Measurements from ENCODE around the gene GALNT17.

GALNT17 gene

GRCh38 chr7:71466448-71467145, 334.7 kb downstream of the GALNT17 start:
- DNase-seq, result no peak

GRCh38 chr7:71470326-71470725, 338.4 kb downstream of the GALNT17 start:
- no peak for DNase-seq

GRCh38 chr7:71470830-71471229, 338.9 kb downstream of the GALNT17 start:
- no peak for DNase-seq

- no peak for DNase-seq
Measured at GRCh38 chr7:71472962-71473361, 341.0 kb downstream of the GALNT17 start.

- DNase-seq, result no peak
Measured at GRCh38 chr7:71473366-71473967, 341.5 kb downstream of the GALNT17 start.

- no peak for DNase-seq
Measured at GRCh38 chr7:71477441-71477840, 345.5 kb downstream of the GALNT17 start.

GRCh38 chr7:71479231-71479630, 347.3 kb downstream of the GALNT17 start:
- DNase-seq, result no peak

GRCh38 chr7:71480791-71481190, 348.8 kb downstream of the GALNT17 start:
- no peak for DNase-seq

GRCh38 chr7:71482284-71482683, 350.3 kb downstream of the GALNT17 start:
- no peak for DNase-seq

GRCh38 chr7:71484380-71484779, 352.4 kb downstream of the GALNT17 start:
- no peak for DNase-seq

- DNase-seq, result no peak
Measured at GRCh38 chr7:71485586-71485985, 353.6 kb downstream of the GALNT17 start.

GRCh38 chr7:71486414-71486813, 354.5 kb downstream of the GALNT17 start:
- DNase-seq, result no peak

- DNase-seq, result no peak
Measured at GRCh38 chr7:71486856-71487628, 355.1 kb downstream of the GALNT17 start.

- DNase-seq, result no peak
Measured at GRCh38 chr7:71488308-71488707, 356.4 kb downstream of the GALNT17 start.

GRCh38 chr7:71491336-71491735, 359.4 kb downstream of the GALNT17 start:
- DNase-seq, result no peak

GRCh38 chr7:71495828-71496227, 363.9 kb downstream of the GALNT17 start:
- no peak for DNase-seq

GRCh38 chr7:71497256-71497946, 365.5 kb downstream of the GALNT17 start:
- DNase-seq, result no peak

- DNase-seq, result no peak
Measured at GRCh38 chr7:71498381-71498780, 366.4 kb downstream of the GALNT17 start.

GRCh38 chr7:71504697-71505441, 372.9 kb downstream of the GALNT17 start:
- DNase-seq, result no peak

GRCh38 chr7:71506822-71507221, 374.9 kb downstream of the GALNT17 start:
- DNase-seq, result no peak

GRCh38 chr7:71507680-71508602, 376.0 kb downstream of the GALNT17 start:
- no peak for DNase-seq

- no peak for DNase-seq
Measured at GRCh38 chr7:71509381-71509780, 377.4 kb downstream of the GALNT17 start.

Measured in NCI-H226 (cell line).